SK-N-SH (cell line): Measurements from ENCODE around the gene STAT5B. TPM values are rescaled to one million over a fixed set of nuclear protein-coding genes. Genes with fewer than 3 reads are reported as not detected.

Experiments used
- CTCF ChIA-PET: fragments of 300-600, 350-600 bp; formaldehyde crosslinking; extraction: SDS; loops from one replicate; lab custom pipeline; 2021; lab: Yijun Ruan, JAX
- POLR2A ChIA-PET: fragments of 350-600 bp; sonication (Branson Sonifier 250); formaldehyde crosslinking; extraction: SDS; loops from one replicate; lab custom pipeline; 2020; ENCODE audit warnings: antibody characterized with exemption, inconsistent platforms; lab: Yijun Ruan, JAX
- DNase-seq: peaks from one replicate; pipeline ENCODE4 v3.0.0; 2012
- H2AFZ ChIP-seq: fragments of 200-600 bp; sonication (generic); 2 replicates; pipeline ENCODE4 v1.8.1; 2016; ENCODE audit warnings: antibody characterized with exemption, mild to moderate bottlenecking, low read depth
- H3F3A ChIP-seq: fragments of 200-600 bp; sonication (generic); replicated peaks from 2 replicates; pipeline ENCODE3; 2016; ENCODE audit warnings: antibody characterized with exemption, mild to moderate bottlenecking; ENCODE audit not compliant: insufficient read depth
- H3K27ac ChIP-seq, 2 experiments: fragments of 200-500 bp in 1 of 2; fragments of 200-600 bp in 1 of 2; sonication (Bioruptor generic) in 1 of 2; sonication (generic), shearing (Covaris generic) in 1 of 2; 2 replicates each; pipeline versions ENCODE4 v1.5.1 to v1.6.1; 2014 to 2016; ENCODE audit warnings: low read depth in 2 of 2, inconsistent platforms in 1 of 2, low read length in 1 of 2, mild to moderate bottlenecking in 1 of 2, mixed read lengths in 1 of 2
- H3K27me3 ChIP-seq: fragments of 200-600 bp; sonication (generic), shearing (Covaris generic); 2 replicates; pipeline ENCODE4 v1.6.1; 2016; ENCODE audit warnings: mixed run types; ENCODE audit not compliant: insufficient read depth
- H3K36me3 ChIP-seq, 2 experiments: fragments of 200-500 bp in 1 of 2; fragments of 200-600 bp in 1 of 2; sonication (Bioruptor generic) in 1 of 2; sonication (generic) in 1 of 2; replicated peaks in 1 of 2; 2 replicates each; pipeline versions ENCODE3 to v1.5.1; 2014 to 2016; ENCODE audit warnings: low read length in 1 of 2, mild to moderate bottlenecking in 1 of 2; ENCODE audit not compliant: insufficient read depth in 2 of 2, control insufficient read depth in 1 of 2
- H3K4me1 ChIP-seq, 2 experiments: fragments of 200-500 bp in 1 of 2; fragments of 200-600 bp in 1 of 2; sonication (Bioruptor generic) in 1 of 2; sonication (generic), shearing (Covaris generic) in 1 of 2; 2 replicates each; pipeline versions ENCODE4 v1.5.1 to v1.6.1; 2014 to 2016; ENCODE audit warnings: low read depth in 1 of 2, low read length in 1 of 2, mixed run types in 1 of 2; ENCODE audit not compliant: insufficient read depth in 2 of 2, control insufficient read depth in 1 of 2
- H3K4me2 ChIP-seq: fragments of 200-600 bp; sonication (generic), shearing (Covaris generic); 2 replicates; pipeline ENCODE4 v1.6.1; 2017; ENCODE audit warnings: mixed run types
- H3K4me3 ChIP-seq, 2 experiments: fragments of 200-500 bp in 1 of 2; fragments of 200-600 bp in 1 of 2; sonication (Bioruptor generic) in 1 of 2; sonication (generic), shearing (Covaris generic) in 1 of 2; 2 replicates each; pipeline versions ENCODE4 v1.5.1 to v1.8.1; 2014 to 2016; ENCODE audit warnings: low read depth in 2 of 2, inconsistent platforms in 1 of 2, low read length in 1 of 2, mild to moderate bottlenecking in 1 of 2, mixed read lengths in 1 of 2, moderate library complexity in 1 of 2
- H3K79me2 ChIP-seq: fragments of 200-600 bp; sonication (generic); 2 replicates; pipeline ENCODE4 v1.8.1; 2017; ENCODE audit warnings: mild to moderate bottlenecking; ENCODE audit not compliant: insufficient read depth
- H3K9ac ChIP-seq: fragments of 200-600 bp; sonication (generic); 2 replicates; pipeline ENCODE4 v1.6.1; 2017; ENCODE audit warnings: mixed run types
- H3K9me2 ChIP-seq: fragments of 200-600 bp; sonication (generic); 2 replicates; pipeline ENCODE4 v1.6.1; 2017; ENCODE audit warnings: mixed run types
- H3K9me3 ChIP-seq: fragments of 200-600 bp; sonication (generic); 2 replicates; pipeline ENCODE4 v1.6.1; 2017; ENCODE audit warnings: mixed run types, mild to moderate bottlenecking, moderate library complexity
- H4K20me1 ChIP-seq: fragments of 200-600 bp; sonication (generic); 2 replicates; pipeline ENCODE4 v1.6.1; 2017; ENCODE audit warnings: mild to moderate bottlenecking, mixed run types; ENCODE audit not compliant: insufficient read depth
- CHD2 ChIP-seq: fragments of 150-350 bp; IDR thresholded peaks from 2 replicates; pipeline ENCODE4 v1.6.1; 2018; ENCODE audit warnings: low read length; ENCODE audit not compliant: partially characterized antibody
- ELF1 ChIP-seq: IDR thresholded peaks from 2 replicates; pipeline ENCODE4 v1.4.0; 2012
- EP300 ChIP-seq, 2 experiments: IDR thresholded peaks; 2 replicates each; pipeline versions ENCODE4 v1.4.0 to v1.6.1; 2012; ENCODE audit warnings: borderline replicate concordance in 1 of 2, low read depth in 1 of 2, low read length in 1 of 2
- EZH2phosphoT487 ChIP-seq: fragments of 200-600 bp; sonication (generic); IDR thresholded peaks from 2 replicates; pipeline ENCODE4 v1.6.1; 2017; ENCODE audit warnings: low read depth, mixed run types, mild to moderate bottlenecking, antibody characterized with exemption, moderate library complexity, borderline replicate concordance
- FOXJ3 ChIP-seq: sonication (generic); formaldehyde crosslinking; IDR thresholded peaks from 2 replicates; pipeline ENCODE4 v1.5.1; 2020; ENCODE audit warnings: mild to moderate bottlenecking, missing genetic modification reagents
- FOXM1 ChIP-seq: IDR thresholded peaks from 2 replicates; pipeline ENCODE4 v1.4.0; 2012; ENCODE audit warnings: low read depth, mild to moderate bottlenecking
- GABPA ChIP-seq: IDR thresholded peaks from 2 replicates; pipeline ENCODE4 v1.4.0; 2012; ENCODE audit warnings: low read depth, mild to moderate bottlenecking
- GATA2 ChIP-seq: sonication (generic); formaldehyde crosslinking; IDR thresholded peaks from 2 replicates; pipeline ENCODE4 v1.5.0; 2020; ENCODE audit warnings: mild to moderate bottlenecking, missing genetic modification reagents
- JUND ChIP-seq: IDR thresholded peaks from 2 replicates; pipeline ENCODE4 v1.4.0; 2012
- MXI1 ChIP-seq: IDR thresholded peaks from 2 replicates; pipeline ENCODE4 v1.6.1; 2012; ENCODE audit warnings: mild to moderate bottlenecking, low read depth, low read length, improper control_type of control experiment
- RAD21 ChIP-seq: IDR thresholded peaks from 2 replicates; pipeline ENCODE4 v1.6.1; 2012; ENCODE audit warnings: mild to moderate bottlenecking, low read length
- RCOR1 ChIP-seq: fragments of 150-350 bp; IDR thresholded peaks from 2 replicates; pipeline ENCODE4 v1.6.1; 2017; ENCODE audit warnings: antibody characterized with exemption, low read length
- RFX5 ChIP-seq: IDR thresholded peaks from 2 replicates; pipeline ENCODE4 v1.6.1; 2012; ENCODE audit warnings: mild to moderate bottlenecking, improper control_type of control experiment, low read length
- SMC3 ChIP-seq: IDR thresholded peaks from 2 replicates; pipeline ENCODE4 v1.6.1; 2012; ENCODE audit warnings: low read depth, low read length, improper control_type of control experiment
- TAF1 ChIP-seq: IDR thresholded peaks from 2 replicates; pipeline ENCODE4 v1.6.1; 2012; ENCODE audit warnings: low read depth, mild to moderate bottlenecking, low read length, moderate library complexity, borderline replicate concordance
- TEAD4 ChIP-seq: IDR thresholded peaks from 2 replicates; pipeline ENCODE4 v1.4.0; 2012; ENCODE audit warnings: mild to moderate bottlenecking, borderline replicate concordance; ENCODE audit not compliant: insufficient read depth
- YY1 ChIP-seq: IDR thresholded peaks from 2 replicates; pipeline ENCODE4 v1.4.0; 2012; ENCODE audit warnings: low read depth, mild to moderate bottlenecking
- WGBS: methylation state at CpG from one replicate; pipeline ENCODE4 v1.1.6; 2017; ENCODE audit warnings: low lambda C conversion rate; 5-methylcytosine and 5-hydroxymethylcytosine counted together
- polyA plus RNA-seq, 3 experiments: library from polyadenylated mRNA; depleted of rRNA; stranded (reverse); fragments of >200 nt; gene quantifications; 2 replicates each; pipeline ENCODE4 v1.2.3, GENCODE V29; 2012
- TF ChIP-seq, protein P1 (sequence below): IDR thresholded peaks from 2 replicates; pipeline ENCODE4 v1.4.0; 2012; ENCODE audit warnings: low read depth, borderline replicate concordance
- TF ChIP-seq, protein P2 (sequence below): IDR thresholded peaks from 2 replicates; pipeline ENCODE4; 2012
- TF ChIP-seq, protein P3 (sequence below): IDR thresholded peaks from 2 replicates; pipeline ENCODE4 v1.4.0; 2012; ENCODE audit warnings: low read depth, borderline replicate concordance
- TF ChIP-seq, protein P4 (sequence below): IDR thresholded peaks from 2 replicates; pipeline ENCODE4 v1.4.0; 2012; ENCODE audit warnings: low read depth
- TF ChIP-seq, protein P5 (sequence below): fragments of 200-600 bp; sonication (generic); IDR thresholded peaks from 2 replicates; pipeline ENCODE4 v1.6.1; 2017; ENCODE audit warnings: antibody characterized with exemption, mild to moderate bottlenecking, moderate library complexity
- TF ChIP-seq, protein P6 (sequence below): fragments of 150-350 bp; IDR thresholded peaks from 2 replicates; pipeline ENCODE4 v1.6.1; 2017; ENCODE audit warnings: antibody characterized with exemption, low read length, low read depth, borderline replicate concordance

Gene STAT5B
- polyA plus RNA-seq, 1 of the 3 experiments (the other 2 are of a cell fraction) = 23.6 TPM

DNA sequence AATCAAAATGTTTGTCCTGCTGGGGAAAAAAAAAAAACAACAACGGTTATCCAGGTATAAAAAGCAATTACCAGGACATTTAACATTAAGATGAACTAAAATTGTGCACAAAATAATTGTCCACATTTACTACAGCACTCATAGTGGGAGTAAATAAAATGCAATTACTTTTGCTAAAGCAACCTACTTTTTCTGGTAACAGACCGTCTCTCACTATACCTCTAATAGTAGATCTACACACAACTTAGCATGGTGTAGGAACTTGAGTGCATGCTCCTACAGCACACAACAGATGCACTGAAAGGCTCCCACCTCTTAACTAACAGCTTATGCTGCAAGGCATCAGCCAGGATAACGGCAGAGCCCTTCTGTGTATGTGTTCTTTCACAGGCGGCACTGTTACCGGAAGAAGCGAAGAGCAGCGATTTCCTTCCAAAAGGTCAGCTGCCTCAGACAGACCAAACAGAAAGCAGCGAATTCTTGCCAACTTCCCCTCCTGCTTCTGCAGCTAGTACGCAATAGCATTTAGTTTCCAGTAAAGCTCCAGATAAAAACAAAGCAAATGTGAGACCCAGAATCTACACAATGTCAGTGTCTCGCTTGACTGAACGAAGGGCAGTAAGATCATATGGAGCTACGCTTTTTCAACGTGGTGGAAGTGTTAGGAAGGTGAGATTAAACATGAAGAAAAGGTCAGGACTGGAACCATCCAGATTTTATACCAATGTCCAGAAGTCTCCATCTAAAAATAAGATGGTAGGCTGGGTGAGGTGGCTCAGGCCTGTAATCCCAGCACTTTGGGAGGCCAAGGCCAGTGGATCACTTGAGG, 27.6 kb downstream of the STAT5B start (continued):
- TF ChIP-seq, protein P1, sequence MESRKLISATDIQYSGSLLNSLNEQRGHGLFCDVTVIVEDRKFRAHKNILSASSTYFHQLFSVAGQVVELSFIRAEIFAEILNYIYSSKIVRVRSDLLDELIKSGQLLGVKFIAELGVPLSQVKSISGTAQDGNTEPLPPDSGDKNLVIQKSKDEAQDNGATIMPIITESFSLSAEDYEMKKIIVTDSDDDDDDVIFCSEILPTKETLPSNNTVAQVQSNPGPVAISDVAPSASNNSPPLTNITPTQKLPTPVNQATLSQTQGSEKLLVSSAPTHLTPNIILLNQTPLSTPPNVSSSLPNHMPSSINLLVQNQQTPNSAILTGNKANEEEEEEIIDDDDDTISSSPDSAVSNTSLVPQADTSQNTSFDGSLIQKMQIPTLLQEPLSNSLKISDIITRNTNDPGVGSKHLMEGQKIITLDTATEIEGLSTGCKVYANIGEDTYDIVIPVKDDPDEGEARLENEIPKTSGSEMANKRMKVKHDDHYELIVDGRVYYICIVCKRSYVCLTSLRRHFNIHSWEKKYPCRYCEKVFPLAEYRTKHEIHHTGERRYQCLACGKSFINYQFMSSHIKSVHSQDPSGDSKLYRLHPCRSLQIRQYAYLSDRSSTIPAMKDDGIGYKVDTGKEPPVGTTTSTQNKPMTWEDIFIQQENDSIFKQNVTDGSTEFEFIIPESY = no peak
- TF ChIP-seq FOXJ3 (CRISPR knock-in tag) = 0 out of 2 replicates have a peak, but pooled peaks have one; percentile 27
- peak; percentile 72 for TF ChIP-seq GABPA
- no peak for TF ChIP-seq YY1
- no peak for TF ChIP-seq RFX5
- TF ChIP-seq, protein P2, sequence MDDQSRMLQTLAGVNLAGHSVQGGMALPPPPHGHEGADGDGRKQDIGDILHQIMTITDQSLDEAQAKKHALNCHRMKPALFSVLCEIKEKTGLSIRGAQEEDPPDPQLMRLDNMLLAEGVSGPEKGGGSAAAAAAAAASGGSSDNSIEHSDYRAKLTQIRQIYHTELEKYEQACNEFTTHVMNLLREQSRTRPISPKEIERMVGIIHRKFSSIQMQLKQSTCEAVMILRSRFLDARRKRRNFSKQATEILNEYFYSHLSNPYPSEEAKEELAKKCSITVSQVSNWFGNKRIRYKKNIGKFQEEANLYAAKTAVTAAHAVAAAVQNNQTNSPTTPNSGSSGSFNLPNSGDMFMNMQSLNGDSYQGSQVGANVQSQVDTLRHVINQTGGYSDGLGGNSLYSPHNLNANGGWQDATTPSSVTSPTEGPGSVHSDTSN = no peak
- no peak for TF ChIP-seq FOXM1
- no peak for TF ChIP-seq RAD21
- no peak for TF ChIP-seq RCOR1
- TF ChIP-seq ELF1 = peak; percentile 86
- 0 out of 2 replicates have a peak, but pooled peaks have one; percentile 11 for TF ChIP-seq GATA2
- TF ChIP-seq EZH2phosphoT487 = no peak

DNA sequence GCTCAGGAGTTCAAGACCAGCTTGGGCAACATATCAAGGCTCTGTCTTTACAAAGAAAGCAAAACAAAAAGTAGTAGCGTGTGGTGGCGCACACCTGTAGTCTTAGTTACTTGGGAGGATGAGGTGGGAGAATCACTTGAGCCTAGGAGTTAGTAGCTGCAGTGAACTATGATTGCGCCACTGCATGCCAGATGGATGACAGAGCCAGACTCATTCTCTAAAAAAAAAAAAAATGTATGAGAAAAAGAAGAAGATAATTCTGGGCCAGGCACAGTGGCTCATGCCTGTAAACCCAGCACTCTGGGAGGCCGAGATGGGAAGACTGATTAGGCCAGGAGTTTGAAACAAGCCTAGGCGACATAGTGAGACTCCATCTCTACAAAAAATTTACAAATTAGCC, 28.5 kb downstream of the STAT5B start:
- Histone ChIP-seq H3F3A (peaks cover 11% of the 10 kb centered on the region), H4K20me1 (no peaks in the 10 kb centered on the region), H2AFZ (no peak overlapping the region), H3K27ac (peak overlapping the region; percentile 73 to 94), H3K79me2 (peaks cover 67% of the 10 kb centered on the region), H3K9ac (no peak overlapping the region), H3K4me3 (no peak overlapping the region), H3K4me2 (0 out of 2 replicates have a peak overlapping the region, but pooled peaks have one; percentile 70), H3K4me1 (peaks cover 5 to 8% of the 10 kb centered on the region in 2 experiments; a peak in 3 of 4 replicates), H3K27me3 (no peaks in the 10 kb centered on the region), H3K9me3 (no peaks in the 10 kb centered on the region), H3K36me3 (peaks cover 0 to 6% of the 10 kb centered on the region in 2 experiments), H3K9me2 (no peaks in the 10 kb centered on the region)
- TF ChIP-seq, protein P3, sequence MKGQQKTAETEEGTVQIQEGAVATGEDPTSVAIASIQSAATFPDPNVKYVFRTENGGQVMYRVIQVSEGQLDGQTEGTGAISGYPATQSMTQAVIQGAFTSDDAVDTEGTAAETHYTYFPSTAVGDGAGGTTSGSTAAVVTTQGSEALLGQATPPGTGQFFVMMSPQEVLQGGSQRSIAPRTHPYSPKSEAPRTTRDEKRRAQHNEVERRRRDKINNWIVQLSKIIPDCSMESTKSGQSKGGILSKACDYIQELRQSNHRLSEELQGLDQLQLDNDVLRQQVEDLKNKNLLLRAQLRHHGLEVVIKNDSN = no peak
- TF ChIP-seq, protein P4, sequence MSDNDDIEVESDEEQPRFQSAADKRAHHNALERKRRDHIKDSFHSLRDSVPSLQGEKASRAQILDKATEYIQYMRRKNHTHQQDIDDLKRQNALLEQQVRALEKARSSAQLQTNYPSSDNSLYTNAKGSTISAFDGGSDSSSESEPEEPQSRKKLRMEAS = no peak
- TF ChIP-seq, protein P5, sequence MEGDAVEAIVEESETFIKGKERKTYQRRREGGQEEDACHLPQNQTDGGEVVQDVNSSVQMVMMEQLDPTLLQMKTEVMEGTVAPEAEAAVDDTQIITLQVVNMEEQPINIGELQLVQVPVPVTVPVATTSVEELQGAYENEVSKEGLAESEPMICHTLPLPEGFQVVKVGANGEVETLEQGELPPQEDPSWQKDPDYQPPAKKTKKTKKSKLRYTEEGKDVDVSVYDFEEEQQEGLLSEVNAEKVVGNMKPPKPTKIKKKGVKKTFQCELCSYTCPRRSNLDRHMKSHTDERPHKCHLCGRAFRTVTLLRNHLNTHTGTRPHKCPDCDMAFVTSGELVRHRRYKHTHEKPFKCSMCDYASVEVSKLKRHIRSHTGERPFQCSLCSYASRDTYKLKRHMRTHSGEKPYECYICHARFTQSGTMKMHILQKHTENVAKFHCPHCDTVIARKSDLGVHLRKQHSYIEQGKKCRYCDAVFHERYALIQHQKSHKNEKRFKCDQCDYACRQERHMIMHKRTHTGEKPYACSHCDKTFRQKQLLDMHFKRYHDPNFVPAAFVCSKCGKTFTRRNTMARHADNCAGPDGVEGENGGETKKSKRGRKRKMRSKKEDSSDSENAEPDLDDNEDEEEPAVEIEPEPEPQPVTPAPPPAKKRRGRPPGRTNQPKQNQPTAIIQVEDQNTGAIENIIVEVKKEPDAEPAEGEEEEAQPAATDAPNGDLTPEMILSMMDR = no peak
- TF ChIP-seq SMC3 (no peak), JUND (no peak), EP300 (IDR thresholded peaks at IDR 0.05; ENCODE audit: borderline replicate concordance in 1 of 2, low read depth in 1 of 2, low read length in 1 of 2) (no peak), CHD2 (no peak), TEAD4 (no peak), TAF1 (no peak), EZH2phosphoT487 (no peak), MXI1 (no peak)
- TF ChIP-seq, protein P6, sequence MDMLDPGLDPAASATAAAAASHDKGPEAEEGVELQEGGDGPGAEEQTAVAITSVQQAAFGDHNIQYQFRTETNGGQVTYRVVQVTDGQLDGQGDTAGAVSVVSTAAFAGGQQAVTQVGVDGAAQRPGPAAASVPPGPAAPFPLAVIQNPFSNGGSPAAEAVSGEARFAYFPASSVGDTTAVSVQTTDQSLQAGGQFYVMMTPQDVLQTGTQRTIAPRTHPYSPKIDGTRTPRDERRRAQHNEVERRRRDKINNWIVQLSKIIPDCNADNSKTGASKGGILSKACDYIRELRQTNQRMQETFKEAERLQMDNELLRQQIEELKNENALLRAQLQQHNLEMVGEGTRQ = no peak
- ChIA-PET POLR2A (interaction anchor here (1.2 to 1.9 kb wide), 2 partner anchors 30 to 231 kb away, joined by 6 read pairs; partner anchors contain the start of gene DNAJC7), CTCF (interaction anchor here (1.5 to 2.3 kb wide), 5 partner anchors 11 to 223 kb away, joined by 3 to 10 read pairs (median 8); no protein-coding TSS in a partner anchor)
- 94% methylated on average over 5 of the region's 5 CpGs for WGBS
- DNase-seq = no peak
